ENCODE measurements around the gene APOL6. TPM values are rescaled to one million over a fixed set of nuclear protein-coding genes. Genes with fewer than 3 reads are reported as not detected.

Gene APOL6
- total and polyA plus RNA-seq, 2 of the 13 experiments (the other 11 are each of a cell fraction or from before 2014, with no cell fraction given), result 5.2 to 7.5 TPM

DNA sequence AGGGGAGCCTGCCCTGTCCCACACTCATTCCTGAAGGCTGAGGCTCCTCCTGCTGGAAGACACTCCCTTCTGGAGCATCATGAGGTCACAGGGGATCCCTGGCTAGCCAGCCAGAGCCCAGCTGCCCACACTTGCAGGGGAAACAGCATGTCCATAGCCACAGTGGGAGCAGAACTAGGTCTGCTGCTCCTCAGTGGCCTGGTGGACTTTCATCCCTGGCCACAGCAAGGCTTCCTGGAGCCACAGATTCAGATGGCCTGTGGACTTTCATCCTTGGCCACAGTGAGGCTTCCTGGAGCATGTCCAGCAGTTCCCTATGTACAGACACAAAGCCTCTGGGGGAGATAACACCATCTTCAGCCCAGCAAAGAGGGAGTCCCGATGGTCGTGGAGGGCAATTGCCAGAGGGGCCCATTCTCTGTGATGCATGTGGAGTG, 5.9 kb upstream of the APOL6 start (continued):
- TF ChIP-seq, protein P1, sequence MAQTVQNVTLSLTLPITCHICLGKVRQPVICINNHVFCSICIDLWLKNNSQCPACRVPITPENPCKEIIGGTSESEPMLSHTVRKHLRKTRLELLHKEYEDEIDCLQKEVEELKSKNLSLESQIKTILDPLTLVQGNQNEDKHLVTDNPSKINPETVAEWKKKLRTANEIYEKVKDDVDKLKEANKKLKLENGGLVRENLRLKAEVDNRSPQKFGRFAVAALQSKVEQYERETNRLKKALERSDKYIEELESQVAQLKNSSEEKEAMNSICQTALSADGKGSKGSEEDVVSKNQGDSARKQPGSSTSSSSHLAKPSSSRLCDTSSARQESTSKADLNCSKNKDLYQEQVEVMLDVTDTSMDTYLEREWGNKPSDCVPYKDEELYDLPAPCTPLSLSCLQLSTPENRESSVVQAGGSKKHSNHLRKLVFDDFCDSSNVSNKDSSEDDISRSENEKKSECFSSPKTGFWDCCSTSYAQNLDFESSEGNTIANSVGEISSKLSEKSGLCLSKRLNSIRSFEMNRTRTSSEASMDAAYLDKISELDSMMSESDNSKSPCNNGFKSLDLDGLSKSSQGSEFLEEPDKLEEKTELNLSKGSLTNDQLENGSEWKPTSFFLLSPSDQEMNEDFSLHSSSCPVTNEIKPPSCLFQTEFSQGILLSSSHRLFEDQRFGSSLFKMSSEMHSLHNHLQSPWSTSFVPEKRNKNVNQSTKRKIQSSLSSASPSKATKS (CRISPR knock-in tag; IDR thresholded peaks at IDR 0.05), result no peak
- TF ChIP-seq ZNF17 (CRISPR knock-in tag; IDR thresholded peaks at IDR 0.05) (no peak), ZEB1 (IDR thresholded peaks at IDR 0.05; ENCODE audit: insufficient replicate concordance, low read depth) (no peak), KAT8 (CRISPR knock-in tag; IDR thresholded peaks at IDR 0.05) (0 out of 2 replicates have a peak, but pooled peaks have one; percentile 26), ZNF607 (CRISPR knock-in tag; IDR thresholded peaks at IDR 0.05; ENCODE audit: borderline replicate concordance) (no peak), ZNF746 (CRISPR knock-in tag; IDR thresholded peaks at IDR 0.05) (no peak), STAT5B (CRISPR knock-in tag; IDR thresholded peaks at IDR 0.05) (no peak), ZNF577 (CRISPR knock-in tag; IDR thresholded peaks at IDR 0.05; ENCODE audit: borderline replicate concordance, low read depth) (no peak), ZNF282 (IDR thresholded peaks at IDR 0.05; ENCODE audit: partially characterized antibody) (no peak), SMAD9 (CRISPR knock-in tag; IDR thresholded peaks at IDR 0.05) (no peak), ZSCAN30 (CRISPR knock-in tag; IDR thresholded peaks at IDR 0.05) (no peak), WIZ (CRISPR knock-in tag; IDR thresholded peaks at IDR 0.05) (no peak), ZNF569 (CRISPR knock-in tag; IDR thresholded peaks at IDR 0.05; ENCODE audit: borderline replicate concordance) (no peak), ZBTB1 (CRISPR knock-in tag; IDR thresholded peaks at IDR 0.05; ENCODE audit: borderline replicate concordance) (no peak), MIXL1 (CRISPR knock-in tag; IDR thresholded peaks at IDR 0.05) (no peak), ZNF430 (CRISPR knock-in tag; IDR thresholded peaks at IDR 0.05) (no peak), ZNF530 (CRISPR knock-in tag; IDR thresholded peaks at IDR 0.05; ENCODE audit: low read depth) (no peak), ZNF501 (CRISPR knock-in tag; IDR thresholded peaks at IDR 0.05) (peak; percentile 77)
- TF ChIP-seq, protein P2, sequence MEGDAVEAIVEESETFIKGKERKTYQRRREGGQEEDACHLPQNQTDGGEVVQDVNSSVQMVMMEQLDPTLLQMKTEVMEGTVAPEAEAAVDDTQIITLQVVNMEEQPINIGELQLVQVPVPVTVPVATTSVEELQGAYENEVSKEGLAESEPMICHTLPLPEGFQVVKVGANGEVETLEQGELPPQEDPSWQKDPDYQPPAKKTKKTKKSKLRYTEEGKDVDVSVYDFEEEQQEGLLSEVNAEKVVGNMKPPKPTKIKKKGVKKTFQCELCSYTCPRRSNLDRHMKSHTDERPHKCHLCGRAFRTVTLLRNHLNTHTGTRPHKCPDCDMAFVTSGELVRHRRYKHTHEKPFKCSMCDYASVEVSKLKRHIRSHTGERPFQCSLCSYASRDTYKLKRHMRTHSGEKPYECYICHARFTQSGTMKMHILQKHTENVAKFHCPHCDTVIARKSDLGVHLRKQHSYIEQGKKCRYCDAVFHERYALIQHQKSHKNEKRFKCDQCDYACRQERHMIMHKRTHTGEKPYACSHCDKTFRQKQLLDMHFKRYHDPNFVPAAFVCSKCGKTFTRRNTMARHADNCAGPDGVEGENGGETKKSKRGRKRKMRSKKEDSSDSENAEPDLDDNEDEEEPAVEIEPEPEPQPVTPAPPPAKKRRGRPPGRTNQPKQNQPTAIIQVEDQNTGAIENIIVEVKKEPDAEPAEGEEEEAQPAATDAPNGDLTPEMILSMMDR (CRISPR knock-in tag; IDR thresholded peaks at IDR 0.05), result peak; percentile 29; the same call in 1 of the 2 replicates
- TF ChIP-seq, protein P3, sequence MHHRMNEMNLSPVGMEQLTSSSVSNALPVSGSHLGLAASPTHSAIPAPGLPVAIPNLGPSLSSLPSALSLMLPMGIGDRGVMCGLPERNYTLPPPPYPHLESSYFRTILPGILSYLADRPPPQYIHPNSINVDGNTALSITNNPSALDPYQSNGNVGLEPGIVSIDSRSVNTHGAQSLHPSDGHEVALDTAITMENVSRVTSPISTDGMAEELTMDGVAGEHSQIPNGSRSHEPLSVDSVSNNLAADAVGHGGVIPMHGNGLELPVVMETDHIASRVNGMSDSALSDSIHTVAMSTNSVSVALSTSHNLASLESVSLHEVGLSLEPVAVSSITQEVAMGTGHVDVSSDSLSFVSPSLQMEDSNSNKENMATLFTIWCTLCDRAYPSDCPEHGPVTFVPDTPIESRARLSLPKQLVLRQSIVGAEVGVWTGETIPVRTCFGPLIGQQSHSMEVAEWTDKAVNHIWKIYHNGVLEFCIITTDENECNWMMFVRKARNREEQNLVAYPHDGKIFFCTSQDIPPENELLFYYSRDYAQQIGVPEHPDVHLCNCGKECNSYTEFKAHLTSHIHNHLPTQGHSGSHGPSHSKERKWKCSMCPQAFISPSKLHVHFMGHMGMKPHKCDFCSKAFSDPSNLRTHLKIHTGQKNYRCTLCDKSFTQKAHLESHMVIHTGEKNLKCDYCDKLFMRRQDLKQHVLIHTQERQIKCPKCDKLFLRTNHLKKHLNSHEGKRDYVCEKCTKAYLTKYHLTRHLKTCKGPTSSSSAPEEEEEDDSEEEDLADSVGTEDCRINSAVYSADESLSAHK (CRISPR knock-in tag; IDR thresholded peaks at IDR 0.05; ENCODE audit: borderline replicate concordance), result no peak
- TF ChIP-seq, protein P4, sequence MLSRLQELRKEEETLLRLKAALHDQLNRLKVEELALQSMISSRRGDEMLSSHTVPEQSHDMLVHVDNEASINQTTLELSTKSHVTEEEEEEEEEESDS (CRISPR knock-in tag; IDR thresholded peaks at IDR 0.05; ENCODE audit: borderline replicate concordance), result no peak
